Right atrium auricular region (tissue), 2 donors: Measurements from ENCODE around the gene CREB5. TPM values are rescaled to one million over a fixed set of nuclear protein-coding genes. Genes with fewer than 3 reads are reported as not detected.

Experiments
- DNase-seq: peaks from one replicate; pipeline ENCODE4 v3.0.0-alpha.2; 2019; ENCODE audit warnings: low spot score
- H3K27ac ChIP-seq, 2 donors: fragments of 200-600 bp; sonication (generic); 1 replicate in 1 of 2; 2 replicates in 1 of 2; pipeline ENCODE4 v1.5.1; 2016 to 2019
- H3K27me3 ChIP-seq, 2 donors: fragments of 200-600 bp; sonication (generic); one replicate each; pipeline versions ENCODE4 v1.5.1 to v1.6.0; 2017 to 2019
- H3K36me3 ChIP-seq: fragments of 200-600 bp; sonication (generic); one replicate; pipeline ENCODE4 v1.5.1; 2016
- H3K4me1 ChIP-seq, 2 donors: fragments of 200-600 bp; sonication (generic); one replicate each; pipeline versions ENCODE4 v1.5.1 to v1.6.0; 2017 to 2019
- H3K4me3 ChIP-seq, 2 donors: fragments of 200-600 bp; sonication (generic); 1 replicate in 1 of 2; 2 replicates in 1 of 2; pipeline ENCODE4 v1.5.1; 2017 to 2019; ENCODE audit warnings: mild to moderate bottlenecking in 1 of 2, moderate library complexity in 1 of 2
- H3K9me3 ChIP-seq, 2 donors: fragments of 200-600 bp; sonication (generic); one replicate each; pipeline ENCODE4 v1.5.1; 2019
- total RNA-seq, 2 donors: library from RNA; depleted of rRNA; stranded (reverse); fragments of >200 nt; gene quantifications; one replicate each; pipeline ENCODE4 v1.1.0, GENCODE V29; 2016
- TF ChIP-seq, protein P1 (sequence below), 2 donors: fragments of 200-600 bp; sonication (generic); IDR thresholded peaks; one replicate each; pipeline ENCODE4 v1.5.1; 2019; ENCODE audit warnings: antibody characterized with exemption in 2 of 2

Gene CREB5
- total RNA-seq, 2 donors from 2014 or later, result 10.5 to 20.8 TPM

DNA sequence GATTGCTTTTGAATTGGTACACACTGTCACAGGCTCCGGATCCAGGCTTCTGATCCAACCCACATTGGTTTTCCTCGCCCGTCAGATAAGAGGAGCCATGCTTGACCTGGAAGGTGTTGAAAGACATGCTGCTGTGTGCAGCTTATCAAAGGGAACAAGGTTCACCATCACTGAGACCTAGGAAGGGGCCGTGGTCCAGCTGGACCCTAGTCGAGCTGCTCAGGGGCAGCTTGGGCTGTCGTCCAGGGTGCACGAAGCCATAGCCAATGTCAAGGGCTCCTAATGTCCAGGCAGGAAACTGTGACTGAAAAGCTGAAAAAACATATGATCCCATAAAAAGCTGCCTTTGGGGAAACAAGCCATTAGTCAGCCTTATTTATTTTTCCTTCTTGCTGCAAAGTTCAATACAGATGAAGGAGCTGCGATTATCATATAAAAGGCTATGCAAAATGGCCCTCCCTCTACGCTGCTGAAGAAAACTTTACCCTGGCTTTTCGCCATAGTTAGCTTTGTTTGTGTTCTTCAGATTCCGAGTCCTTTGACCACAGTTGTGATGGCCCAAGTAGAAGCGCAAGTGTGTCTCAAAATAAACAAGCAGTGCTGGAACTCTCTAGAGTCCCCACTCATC is 118.0 kb downstream of the CREB5 start:
- Histone ChIP-seq H3K9me3 (no peaks in the 10 kb centered on the region), H3K4me1 (peaks cover 0 to 35% of the 10 kb centered on the region in 2 donors), H3K27ac (peak overlapping the region; percentile 55 to 68), H3K27me3 (no peaks in the 10 kb centered on the region), H3K36me3 (no peaks in the 10 kb centered on the region), H3K4me3 (no peak overlapping the region)
- peak; percentile 68 for DNase-seq
- TF ChIP-seq, protein P1, sequence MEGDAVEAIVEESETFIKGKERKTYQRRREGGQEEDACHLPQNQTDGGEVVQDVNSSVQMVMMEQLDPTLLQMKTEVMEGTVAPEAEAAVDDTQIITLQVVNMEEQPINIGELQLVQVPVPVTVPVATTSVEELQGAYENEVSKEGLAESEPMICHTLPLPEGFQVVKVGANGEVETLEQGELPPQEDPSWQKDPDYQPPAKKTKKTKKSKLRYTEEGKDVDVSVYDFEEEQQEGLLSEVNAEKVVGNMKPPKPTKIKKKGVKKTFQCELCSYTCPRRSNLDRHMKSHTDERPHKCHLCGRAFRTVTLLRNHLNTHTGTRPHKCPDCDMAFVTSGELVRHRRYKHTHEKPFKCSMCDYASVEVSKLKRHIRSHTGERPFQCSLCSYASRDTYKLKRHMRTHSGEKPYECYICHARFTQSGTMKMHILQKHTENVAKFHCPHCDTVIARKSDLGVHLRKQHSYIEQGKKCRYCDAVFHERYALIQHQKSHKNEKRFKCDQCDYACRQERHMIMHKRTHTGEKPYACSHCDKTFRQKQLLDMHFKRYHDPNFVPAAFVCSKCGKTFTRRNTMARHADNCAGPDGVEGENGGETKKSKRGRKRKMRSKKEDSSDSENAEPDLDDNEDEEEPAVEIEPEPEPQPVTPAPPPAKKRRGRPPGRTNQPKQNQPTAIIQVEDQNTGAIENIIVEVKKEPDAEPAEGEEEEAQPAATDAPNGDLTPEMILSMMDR (IDR thresholded peaks at IDR 0.05), result no peak

DNA sequence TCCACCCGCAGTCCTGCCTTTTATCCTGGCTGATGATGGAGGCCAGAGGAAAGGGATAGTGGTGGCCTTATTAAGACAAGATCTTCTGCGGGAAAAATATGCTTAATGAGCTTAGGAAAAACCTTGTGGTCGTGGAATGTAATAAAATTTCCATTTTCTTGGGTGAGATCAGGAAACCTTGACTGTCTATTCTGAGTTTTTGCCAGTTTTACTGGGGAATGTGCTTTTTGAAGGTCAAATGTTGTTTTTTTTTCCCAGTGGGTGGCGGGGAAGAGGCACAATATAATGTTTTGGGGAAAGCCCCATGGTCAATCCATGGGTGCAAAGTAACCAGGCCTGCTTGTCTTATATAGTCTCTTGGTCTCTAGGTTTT is 118.5 kb downstream of the CREB5 start:
- Histone ChIP-seq H3K9me3 (no peaks in the 10 kb centered on the region), H3K4me1 (peaks cover 0 to 35% of the 10 kb centered on the region in 2 donors), H3K27ac (peak overlapping the region; percentile 55 to 68), H3K27me3 (no peaks in the 10 kb centered on the region), H3K36me3 (no peaks in the 10 kb centered on the region), H3K4me3 (no peak overlapping the region)
- no peak for DNase-seq
- TF ChIP-seq, protein P1 (IDR thresholded peaks at IDR 0.05), result no peak

DNA sequence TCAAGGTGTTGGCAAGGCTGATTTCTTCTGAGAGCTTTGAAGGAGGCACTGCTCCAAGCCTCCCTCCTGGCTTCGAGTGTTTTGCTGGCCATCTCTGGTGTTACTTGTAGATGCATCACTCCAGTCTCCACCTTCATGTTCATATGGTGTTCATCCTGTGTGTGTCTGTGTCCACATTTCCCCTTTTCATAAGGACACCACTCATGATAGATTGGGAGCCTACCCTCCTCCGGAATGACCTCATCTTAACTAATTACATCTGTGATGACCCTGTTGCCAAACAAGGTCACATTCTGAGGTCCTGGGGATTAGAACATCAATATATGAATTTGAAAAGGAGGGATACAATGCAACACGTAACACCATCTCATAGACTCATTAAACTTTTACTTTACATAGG is 119.0 kb downstream of the CREB5 start:
- TF ChIP-seq, protein P1 (IDR thresholded peaks at IDR 0.05), result no peak
- H3K4me3 ChIP-seq, result no peak overlapping the region
- no peaks in the 10 kb centered on the region for H3K36me3 ChIP-seq
- H3K27ac ChIP-seq, result peak overlapping the region; percentile 55 to 68
- no peaks in the 10 kb centered on the region for H3K9me3 ChIP-seq
- no peaks in the 10 kb centered on the region for H3K27me3 ChIP-seq
- H3K4me1 ChIP-seq, result peaks cover 0 to 31% of the 10 kb centered on the region in 2 donors
- no peak for DNase-seq

DNA sequence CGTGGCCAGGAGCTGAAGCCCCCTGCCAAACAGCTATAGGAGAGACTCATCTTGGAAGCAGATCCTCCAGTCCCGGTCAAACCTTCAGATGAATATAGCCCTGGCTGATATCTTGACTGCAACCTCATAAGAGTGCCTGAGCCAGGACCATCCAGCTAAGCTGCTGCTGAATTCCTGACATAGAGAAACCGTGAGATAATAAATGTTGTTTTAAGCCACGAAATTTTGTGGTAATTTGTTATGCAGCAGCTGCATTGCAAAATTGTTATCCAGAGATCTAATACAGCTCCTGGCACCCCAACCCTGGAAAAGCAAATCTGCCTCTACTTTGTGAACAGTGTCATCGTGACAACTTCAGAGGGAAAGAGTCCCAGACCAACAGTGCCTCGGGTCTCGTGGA is 119.9 kb downstream of the CREB5 start:
- Histone ChIP-seq H3K27ac (no peak overlapping the region), H3K27me3 (no peaks in the 10 kb centered on the region), H3K9me3 (no peaks in the 10 kb centered on the region), H3K4me3 (no peak overlapping the region), H3K36me3 (no peaks in the 10 kb centered on the region), H3K4me1 (peaks cover 0 to 27% of the 10 kb centered on the region in 2 donors)
- TF ChIP-seq, protein P1 (IDR thresholded peaks at IDR 0.05), result no peak
- no peak for DNase-seq

DNA sequence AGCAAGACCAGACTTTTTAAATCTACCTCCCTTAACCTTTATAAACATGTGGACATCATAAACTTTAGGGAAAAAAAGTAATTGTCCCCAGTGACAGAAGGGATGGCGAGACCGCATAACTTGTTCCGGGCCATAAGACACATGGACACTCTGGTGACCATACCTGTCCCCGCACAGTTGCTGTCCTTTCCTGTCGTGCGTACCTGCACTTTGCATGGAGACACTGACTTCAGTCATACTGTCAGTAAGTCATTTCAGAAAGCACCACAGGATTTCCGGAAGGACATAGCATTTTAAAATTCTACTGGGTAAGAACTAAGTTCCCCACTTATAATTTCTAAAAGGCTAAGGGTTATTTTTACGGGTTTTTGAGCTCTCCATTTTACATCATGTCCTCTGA is 120.9 kb downstream of the CREB5 start:
- H3K4me1 ChIP-seq, result peaks cover 0 to 27% of the 10 kb centered on the region in 2 donors
- peak overlapping the region in 1 of 2 donors; percentile 41 for H3K27ac ChIP-seq
- H3K9me3 ChIP-seq, result no peaks in the 10 kb centered on the region
- TF ChIP-seq, protein P1 (IDR thresholded peaks at IDR 0.05), result no peak
- DNase-seq, result no peak
- no peaks in the 10 kb centered on the region for H3K27me3 ChIP-seq
- no peak overlapping the region for H3K4me3 ChIP-seq
- H3K36me3 ChIP-seq, result no peaks in the 10 kb centered on the region
